Stimulated activated CD8-positive, alpha-beta memory T cell treated with anti-CD3 and anti-CD28 coated beads, Interleukin-7, amount 100 ng/mL, for 48 hours (primary cell): Measurements from ENCODE around the gene AGMAT.
"Not testable (repeated sequence)": the region's sequence is repeated elsewhere in the genome, so short reads cannot be mapped to it uniquely, and the experiment has no call there.

Experiments used
- DNase-seq, 2 donors: peaks; one replicate each; pipeline ENCODE4 v3.0.0-alpha.2; 2020; ENCODE audit warnings: low read depth in 1 of 2; ENCODE audit errors: extremely low read depth in 1 of 2

Gene AGMAT

GRCh38 chr1:15616373-15617172, 31.7 kb upstream of the AGMAT start:
- no peak for DNase-seq

DNA sequence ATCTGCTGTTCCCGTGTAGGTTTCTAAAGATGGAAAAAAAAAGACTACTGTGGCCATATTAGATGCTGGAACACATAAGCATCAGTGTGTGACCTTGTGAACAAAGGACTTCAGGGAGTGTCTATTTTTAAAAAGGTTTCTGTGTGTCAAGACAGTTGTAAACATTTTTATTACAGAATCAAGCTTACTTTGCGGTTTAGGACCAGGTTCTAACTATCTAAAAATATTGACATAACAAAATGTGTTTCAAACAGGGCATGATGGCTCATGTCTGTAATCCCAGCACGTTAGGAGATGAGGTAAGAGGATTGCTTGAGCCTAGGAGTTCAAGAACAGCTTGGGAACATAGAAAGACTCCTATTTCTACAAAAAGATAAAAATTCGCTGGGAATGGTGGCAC, 25.3 kb upstream of the AGMAT start:
- DNase-seq: no peak

DNA sequence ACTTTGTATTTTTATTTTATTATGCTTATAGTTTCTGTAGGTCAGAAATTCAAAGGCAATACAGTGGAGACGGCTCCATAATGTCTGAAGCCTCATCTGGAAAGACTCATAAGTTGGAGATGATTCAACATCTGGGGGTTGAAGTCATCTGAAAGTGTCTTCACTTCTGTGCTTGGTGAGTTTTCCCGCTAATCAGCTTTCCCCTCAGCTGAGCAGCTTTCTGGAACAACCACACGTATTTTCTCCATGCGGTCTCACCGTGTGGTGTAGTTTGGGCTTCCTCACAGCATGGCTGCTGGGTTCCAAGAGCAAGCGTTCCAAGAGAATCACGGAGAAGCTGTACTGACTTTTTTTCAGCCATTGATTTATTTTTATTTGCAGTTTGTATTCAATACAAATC, 24.8 kb upstream of the AGMAT start:
- DNase-seq: no peak

DNA sequence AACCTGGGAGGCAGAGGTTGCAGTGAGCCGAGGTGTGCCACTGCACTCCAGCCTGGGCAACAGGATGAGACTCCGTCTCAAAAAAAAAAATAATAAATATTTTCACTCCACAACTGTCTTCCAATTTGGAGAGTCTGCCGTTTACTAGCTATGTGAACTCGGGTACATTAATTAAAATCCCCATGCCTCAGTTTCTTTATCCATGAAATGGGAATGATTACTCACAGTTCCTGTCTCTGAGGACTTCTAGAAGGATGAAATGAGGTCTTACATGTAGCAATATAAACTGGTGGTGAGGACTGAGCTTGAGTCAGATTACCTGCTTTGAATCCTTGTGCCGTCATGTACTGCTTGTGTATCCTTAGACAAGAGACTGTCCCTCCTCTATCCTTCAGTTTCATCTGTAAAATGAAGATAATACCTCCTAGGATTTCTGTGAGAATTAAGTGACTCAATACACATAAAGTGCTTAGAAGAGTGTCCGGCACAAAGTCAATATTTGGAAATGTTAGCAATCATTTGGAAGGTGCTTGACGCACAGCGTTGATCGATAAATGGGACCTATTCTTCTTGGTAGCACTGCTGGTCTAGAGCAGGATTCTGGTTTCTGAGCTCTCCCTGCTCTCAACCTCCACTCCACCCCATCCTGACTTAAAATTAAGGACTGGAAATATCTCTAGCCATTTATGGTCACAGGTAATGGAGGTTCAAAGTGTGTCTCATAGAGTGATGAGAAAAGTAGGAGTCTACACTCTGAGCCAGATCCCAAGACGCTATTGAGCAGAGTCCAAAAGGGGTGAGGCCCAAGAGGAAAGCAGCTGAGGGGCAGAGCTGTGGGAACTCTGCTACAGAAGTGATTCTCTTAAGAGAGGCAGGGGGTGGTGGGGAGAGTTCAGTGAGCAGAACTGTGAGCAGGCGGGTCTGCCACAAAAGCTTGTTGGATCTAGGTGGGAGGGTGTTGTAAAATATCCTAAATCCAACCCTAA, 20.8 kb upstream of the AGMAT start:
- no peak for DNase-seq

DNA sequence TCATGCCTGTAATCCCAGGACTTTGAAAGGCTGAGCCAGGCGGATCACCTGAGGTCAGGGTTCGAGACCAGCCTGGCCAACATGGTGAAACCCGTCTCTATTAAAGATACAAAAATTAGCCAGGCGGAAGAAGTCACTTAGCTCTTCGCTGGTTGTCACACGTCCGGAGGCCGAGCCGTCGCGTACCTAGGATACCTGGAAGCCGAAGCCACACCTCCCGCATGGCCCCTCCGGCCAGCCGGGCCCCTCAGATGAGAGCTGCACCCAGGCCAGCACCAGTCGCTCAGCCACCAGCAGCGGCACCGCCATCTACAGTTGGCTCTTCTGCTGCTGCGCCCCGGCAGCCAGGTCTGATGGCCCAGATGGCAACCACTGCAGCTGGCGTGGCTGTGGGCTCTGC, 19.5 kb upstream of the AGMAT start:
- DNase-seq: not testable (repeated sequence)

DNA sequence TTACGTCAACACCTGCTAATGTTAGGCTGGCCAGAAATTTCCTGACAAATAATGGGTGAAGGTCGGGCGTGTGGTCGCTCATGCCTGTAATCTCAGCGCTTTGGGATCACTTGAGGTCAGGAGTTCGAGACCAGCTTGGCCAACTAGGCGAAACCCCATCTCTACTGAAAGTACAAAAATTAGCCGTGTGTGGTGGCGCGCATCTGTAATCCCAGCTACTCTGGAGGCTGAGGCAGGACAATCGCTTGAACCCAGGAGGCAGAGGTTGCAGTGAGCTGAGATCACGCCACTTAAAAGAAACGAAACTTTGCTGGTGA, 19.1 kb upstream of the AGMAT start:
- DNase-seq: not testable (repeated sequence)

DNA sequence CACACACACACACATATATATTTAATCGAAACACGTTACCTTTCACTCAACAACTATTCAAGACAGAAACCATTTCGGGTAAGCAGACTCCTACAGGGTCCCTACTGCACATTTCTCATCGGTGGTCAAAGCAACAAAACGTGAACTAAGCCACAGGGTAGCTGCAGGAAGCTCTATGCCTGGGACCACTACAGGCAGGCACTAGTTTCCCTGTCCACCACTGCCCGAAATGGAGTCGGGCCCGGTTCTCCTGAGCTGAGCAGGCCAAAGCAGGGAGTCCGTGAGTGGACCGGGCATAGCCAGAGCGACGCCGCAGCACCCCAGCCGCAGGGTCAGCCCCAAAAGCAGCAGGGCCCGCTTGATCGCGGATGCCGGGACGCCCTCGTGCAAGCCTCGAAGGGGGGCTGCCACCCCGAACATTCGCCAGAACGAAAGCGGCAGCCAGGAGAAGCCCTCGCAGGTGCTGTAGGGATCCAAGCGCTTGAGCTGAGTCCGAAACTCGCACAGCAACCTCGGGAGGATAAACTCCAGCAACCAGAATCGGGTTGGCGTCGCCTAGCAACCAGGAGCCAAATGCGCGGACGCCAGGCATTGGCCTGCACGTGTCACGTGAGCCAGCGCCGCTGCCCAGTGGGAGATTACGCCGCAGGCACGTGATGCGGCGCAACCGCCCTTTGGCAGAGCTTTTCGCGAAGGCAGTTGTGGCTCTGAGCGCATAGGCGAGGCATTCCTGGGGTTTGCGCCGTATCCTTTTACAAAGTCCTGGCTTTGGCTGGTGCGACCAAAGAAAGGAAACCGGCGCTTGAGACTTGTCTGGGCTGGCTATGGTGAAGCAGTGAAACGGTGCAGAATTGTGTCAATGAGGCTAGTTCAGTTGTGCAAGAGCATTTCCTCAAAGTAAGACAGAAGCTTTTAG, 18.5 kb upstream of the AGMAT start:
- peak; percentile 77 to 90 for DNase-seq

DNA sequence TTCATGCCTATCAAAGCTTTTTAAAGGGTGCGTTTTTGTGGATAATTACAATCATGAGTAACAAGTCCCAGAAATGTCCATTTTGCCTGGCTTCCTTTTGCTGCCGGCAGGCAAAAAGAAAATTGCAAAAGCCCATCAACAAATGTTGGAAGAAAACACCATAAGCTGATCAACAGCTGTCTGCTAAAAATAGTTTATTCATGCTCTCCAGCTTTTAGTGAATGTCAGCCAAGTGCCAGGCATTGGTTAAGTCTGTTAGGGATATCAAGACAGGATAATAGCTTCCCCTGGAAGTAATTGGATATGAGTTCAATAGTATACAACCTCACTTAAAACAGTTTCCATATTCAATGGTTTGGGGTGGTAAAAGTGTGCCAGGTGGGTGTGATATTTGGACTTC, 13.6 kb upstream of the AGMAT start:
- no peak for DNase-seq

GRCh38 chr1:15595809-15596617, 11.2 kb upstream of the AGMAT start:
- DNase-seq: no peak

- DNase-seq: no peak
These were observed 7.4 kb upstream of the AGMAT start for GRCh38 chr1:15592285-15592684.

DNA sequence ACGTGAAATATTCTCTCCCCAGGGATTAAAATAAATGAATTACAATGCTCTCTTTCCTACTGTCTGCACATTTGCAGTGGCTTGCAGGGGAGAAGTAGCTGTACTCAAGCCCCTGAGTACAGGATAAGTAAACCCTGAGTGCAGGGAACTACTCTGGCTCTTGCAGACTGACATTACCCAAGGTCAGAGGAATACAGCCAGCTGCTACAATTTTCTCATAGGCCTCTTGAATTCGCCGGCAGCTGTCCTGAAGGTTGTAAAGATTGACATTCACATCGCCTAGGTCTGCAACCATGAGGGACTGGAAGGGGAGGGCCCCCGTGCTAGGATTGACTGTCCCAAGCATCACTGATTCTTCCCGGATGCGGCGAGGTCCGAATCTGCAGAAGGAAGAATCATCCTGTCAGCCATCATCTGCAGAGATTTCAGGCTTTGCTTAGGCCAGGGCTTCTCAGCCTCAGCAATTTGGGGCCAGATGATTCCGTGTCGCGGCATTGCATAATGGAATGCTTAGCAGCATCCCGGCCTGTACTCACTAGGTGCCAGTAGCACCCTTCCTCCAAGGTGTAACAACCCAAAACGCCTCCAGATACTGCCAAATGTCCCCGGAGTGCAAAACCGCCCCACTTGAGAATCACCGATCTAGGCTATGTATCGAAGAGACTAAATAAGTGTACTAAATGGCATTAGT, 1.7 kb downstream of the AGMAT start:
- no peak for DNase-seq

DNA sequence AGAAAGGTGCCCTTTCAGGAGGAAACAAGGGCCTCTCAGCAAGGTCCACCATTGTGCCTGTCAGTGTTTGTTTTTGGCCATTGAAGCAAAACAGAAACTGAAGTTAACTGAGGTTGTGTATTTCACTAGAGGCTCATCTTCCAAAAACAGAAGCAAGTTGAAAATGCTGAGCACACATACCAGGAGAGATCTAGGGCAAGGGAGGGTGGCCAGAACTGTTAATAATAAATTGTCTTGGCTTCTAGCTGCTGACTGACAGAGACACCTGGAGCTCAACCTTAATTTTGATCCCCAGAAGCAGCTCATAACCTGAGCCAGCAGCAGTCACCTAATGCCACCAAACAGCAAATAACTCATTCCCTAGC, 5.2 kb downstream of the AGMAT start:
- no peak for DNase-seq

DNA sequence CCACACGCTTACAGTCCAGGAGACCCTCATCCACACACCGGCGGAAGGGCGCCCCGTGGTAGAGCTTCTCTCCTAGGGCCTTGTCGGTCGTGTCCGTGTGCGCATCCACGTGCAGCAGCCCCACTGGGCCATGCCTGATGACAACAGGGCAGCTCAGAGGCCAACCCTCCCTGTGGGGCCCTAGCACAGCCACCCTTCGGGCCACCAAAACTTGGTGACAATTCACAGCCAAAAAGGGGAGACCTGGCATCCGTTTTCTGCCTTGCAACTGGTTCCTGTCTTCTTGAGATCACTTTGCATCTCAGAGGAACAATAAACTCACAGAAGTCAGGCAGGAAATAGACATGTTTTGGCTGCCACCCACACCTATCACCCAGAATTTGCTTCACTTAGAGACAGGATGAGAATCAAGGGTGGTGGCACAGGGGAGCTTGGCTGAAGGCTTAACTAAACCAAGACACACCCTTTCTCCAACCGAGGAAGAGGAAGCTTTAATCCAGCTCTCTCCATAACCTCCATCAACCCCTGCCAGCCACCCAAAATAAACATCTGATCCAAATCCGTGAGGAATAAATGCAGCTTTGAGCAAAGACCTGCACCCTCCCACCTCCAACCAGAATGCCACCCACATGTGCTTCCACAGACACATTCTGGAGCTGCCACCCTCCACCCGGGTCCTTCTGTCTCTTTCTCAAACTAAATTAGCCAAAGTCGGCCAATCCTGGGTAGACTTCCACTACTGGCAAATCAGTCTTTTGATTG, 5.7 kb downstream of the AGMAT start:
- no peak for DNase-seq

- no peak for DNase-seq
These were observed 7.2 kb downstream of the AGMAT start for GRCh38 chr1:15577691-15578090.

- no peak for DNase-seq
These were observed 9.2 kb downstream of the AGMAT start for GRCh38 chr1:15575549-15576150.

GRCh38 chr1:15574741-15575140, 10.1 kb downstream of the AGMAT start:
- no peak for DNase-seq

DNA sequence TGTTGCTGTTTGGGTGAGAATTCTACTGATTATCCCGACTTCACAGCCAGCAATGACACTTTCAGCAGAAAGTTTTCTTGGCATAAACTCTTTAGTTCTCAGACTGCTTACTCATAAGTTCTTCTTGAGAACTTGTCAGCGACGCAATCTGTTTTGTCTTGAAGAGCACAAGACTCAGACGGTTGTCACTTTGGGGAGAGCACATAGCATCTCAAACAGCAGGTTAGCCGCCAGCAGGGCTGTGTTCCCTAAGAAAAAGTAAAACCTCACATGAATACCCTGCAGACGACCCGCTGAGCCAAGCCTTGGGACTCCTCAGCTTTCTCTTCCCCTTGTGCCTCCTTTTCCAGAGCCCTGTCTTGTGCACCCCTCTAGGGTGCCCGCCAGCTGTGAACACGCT, 11.4 kb downstream of the AGMAT start:
- no peak for DNase-seq

DNA sequence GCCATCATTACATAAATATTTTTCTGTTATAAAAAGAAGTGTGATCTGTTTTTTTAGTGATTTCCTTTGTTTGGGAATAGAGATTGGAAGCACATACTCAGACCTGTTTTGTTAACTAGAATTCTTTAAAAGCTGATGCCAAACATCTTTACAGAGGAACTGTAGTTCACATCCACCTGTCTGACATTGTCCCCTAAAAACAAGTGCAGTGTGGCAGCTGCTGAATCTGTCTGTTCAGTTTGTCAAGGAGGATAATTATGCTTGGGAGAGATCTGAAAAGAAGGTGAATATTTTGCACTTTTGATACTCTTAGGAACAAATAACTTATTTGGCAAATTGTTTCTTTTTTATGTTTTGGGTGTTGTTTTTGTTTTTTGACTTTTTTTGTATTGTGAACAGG, 13.6 kb downstream of the AGMAT start:
- no peak for DNase-seq

GRCh38 chr1:15570861-15571260, 14.0 kb downstream of the AGMAT start:
- DNase-seq: no peak
